ENCODE results near the gene CELF4. TPM values are rescaled to one million over a fixed set of nuclear protein-coding genes. Genes with fewer than 3 reads are reported as not detected.

CELF4 gene
- total RNA-seq, 2 donors from 2014 or later, result 0.85 to 1.8 TPM

- DNase-seq, result no peak
- intact Hi-C loops (cut with DNase I, micrococcal nuclease), result no loop called here
- ATAC-seq, result no peak
Measured at GRCh38 chr18:37577051-37577611, 11.5 kb upstream of the CELF4 start.

- intact Hi-C loops (cut with DNase I, micrococcal nuclease), result no loop called here
- DNase-seq, result no peak
- no peak for ATAC-seq
Measured at GRCh38 chr18:37575646-37576045, 10.0 kb upstream of the CELF4 start.

GRCh38 chr18:37574113-37574512, 8.5 kb upstream of the CELF4 start:
- ATAC-seq, result no peak
- DNase-seq, result no peak
- intact Hi-C loops (cut with DNase I, micrococcal nuclease), result no loop called here

DNA sequence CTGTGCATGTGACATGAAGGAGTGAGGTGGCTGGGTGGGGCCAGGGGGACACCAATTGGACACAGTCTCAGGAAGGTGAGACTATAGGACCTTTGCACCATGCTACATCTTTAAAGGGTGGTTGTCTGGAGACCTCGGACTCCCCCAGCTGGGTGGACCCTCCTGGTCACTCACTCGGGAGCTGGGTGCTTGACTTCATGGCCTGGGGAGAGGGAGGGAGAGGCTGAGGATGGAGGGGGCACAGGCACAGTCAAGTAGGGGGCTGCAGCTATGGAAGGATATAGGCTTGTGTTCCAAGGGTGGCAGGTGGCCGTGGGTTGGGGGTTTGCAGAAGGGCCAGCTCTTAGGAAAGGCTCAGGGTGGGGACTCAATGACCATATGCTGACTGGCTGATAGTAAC, 7.1 kb upstream of the CELF4 start:
- intact Hi-C loops (cut with DNase I, micrococcal nuclease), result no loop called here
- ATAC-seq, result no peak
- DNase-seq, result no peak

GRCh38 chr18:37571266-37571665, 5.7 kb upstream of the CELF4 start:
- DNase-seq, result no peak
- intact Hi-C loops (cut with DNase I, micrococcal nuclease), result no loop called here
- ATAC-seq, result no peak

DNA sequence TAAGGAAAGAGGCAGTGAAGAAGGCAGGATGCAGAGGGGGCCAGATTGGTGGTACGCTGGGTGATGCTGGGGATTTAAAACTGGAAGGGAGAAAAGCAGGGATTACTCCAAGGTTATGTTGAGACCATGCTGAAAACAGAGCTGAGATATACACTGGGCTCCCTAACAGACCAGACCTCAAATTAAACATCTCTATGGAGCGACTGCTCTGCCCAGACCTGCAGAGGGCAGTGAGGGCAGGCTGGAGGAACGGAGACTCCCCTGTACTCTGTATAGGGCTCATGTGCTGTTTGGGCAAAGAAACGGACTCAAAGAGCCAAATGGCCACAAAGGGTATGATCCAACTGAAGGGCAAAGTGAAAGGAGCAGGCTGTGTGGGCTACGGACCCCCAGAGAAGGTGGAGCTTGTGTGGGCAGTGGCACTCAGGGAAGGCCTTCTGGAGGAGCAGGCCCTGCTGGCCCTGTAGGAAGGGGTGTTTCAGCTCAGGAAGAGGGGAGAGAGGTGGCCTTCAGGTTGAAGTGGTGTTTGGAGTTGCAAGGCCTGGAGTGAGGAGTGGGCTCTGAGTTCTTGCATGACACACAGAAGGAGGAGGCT, 4.8 kb upstream of the CELF4 start:
- DNase-seq (no peak), ATAC-seq (no peak)
- intact Hi-C loops (cut with DNase I, micrococcal nuclease), result no loop called here

DNA sequence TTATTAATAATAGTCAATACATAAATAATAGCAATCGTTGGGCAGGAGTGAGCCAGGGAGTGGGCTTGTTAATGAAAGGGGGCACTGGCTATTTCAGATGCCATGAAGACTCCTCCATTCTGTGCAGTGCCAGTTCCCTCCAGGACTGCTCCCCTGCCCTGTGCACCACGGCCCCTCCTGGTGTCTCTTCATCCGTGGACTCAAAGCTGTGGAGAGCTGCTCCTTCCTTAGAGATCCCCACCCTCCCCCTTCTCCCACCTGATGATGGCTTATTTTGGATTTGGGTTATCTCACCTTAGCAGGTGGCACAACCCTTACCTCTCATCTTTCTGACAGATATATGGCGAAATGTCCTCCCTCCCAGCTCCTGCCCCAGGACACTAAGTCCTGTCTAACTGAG, 3.1 kb upstream of the CELF4 start:
- intact Hi-C loops (cut with DNase I, micrococcal nuclease), result no loop called here
- DNase-seq (no peak), ATAC-seq (no peak)

GRCh38 chr18:37567994-37568359, 2.4 kb upstream of the CELF4 start:
- ATAC-seq, result no peak
- DNase-seq, result no peak
- intact Hi-C loops (cut with DNase I, micrococcal nuclease), result no loop called here

- DNase-seq (no peak), ATAC-seq (no peak)
- intact Hi-C loops (cut with DNase I, micrococcal nuclease), result no loop called here
Measured at GRCh38 chr18:37567061-37567993, 1.7 kb upstream of the CELF4 start.

- DNase-seq, result no peak
- intact Hi-C loops (cut with DNase I, micrococcal nuclease), result no loop called here
- no peak for ATAC-seq
Measured at GRCh38 chr18:37566479-37567060, 972 bp upstream of the CELF4 start.

- peak in 1 of 2 donors; percentile 23 for DNase-seq
- intact Hi-C loops (cut with DNase I, micrococcal nuclease), result no loop called here
- ATAC-seq, result peak; percentile 61
Measured at GRCh38 chr18:37565977-37566478, 430 bp upstream of the CELF4 start.

DNA sequence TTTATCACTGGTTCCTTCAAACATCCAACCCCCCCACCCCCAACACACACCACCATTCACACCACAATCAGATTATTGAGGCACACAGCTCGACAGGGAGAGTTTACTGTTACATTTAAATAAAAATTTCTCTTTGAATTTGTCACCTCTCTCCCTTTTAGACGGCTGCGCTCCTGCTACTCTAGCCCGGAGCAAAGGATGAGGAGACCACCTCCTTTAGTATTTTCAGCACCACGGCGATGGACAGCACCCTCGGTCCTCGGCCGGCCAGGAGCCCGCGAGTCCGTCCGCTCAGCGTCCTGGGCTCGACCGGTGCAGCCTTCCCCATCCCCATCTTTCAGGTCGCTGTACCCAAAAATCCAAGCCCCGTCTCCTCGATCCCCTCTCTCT, 892 bp downstream of the CELF4 start:
- intact Hi-C loops (cut with DNase I, micrococcal nuclease), result no loop called here
- ATAC-seq (peak; percentile 30), DNase-seq (peak in 1 of 2 donors; percentile 40)

DNA sequence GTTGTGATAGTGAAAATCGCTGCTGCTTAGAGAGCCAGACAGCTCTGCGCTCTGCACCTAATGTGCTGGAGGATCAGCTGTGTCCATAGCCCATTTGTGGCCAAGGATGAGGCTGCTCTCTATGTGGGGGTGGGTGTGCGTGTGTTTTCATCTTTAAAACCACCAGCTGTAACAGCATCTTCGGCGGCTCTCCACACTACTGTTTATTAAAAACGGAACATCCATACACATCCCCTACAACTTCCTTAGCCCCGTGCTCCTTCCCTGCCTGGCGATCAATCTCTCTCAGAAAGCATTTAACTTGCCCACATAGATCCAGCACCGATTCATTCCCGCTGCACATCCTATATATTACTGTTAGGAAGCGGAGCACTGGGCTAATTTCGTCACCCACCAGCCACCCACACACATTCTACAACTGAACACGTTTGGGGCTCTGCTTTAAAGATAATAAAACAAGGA, 1.6 kb downstream of the CELF4 start:
- DNase-seq, result no peak
- no peak for ATAC-seq
- intact Hi-C loops (cut with DNase I, micrococcal nuclease), result no loop called here

- ATAC-seq, result no peak
- DNase-seq, result no peak
- intact Hi-C loops (cut with DNase I, micrococcal nuclease), result no loop called here
Measured at GRCh38 chr18:37561986-37562385, 3.6 kb downstream of the CELF4 start.

- DNase-seq (no peak), ATAC-seq (no peak)
- intact Hi-C loops (cut with DNase I, micrococcal nuclease), result no loop called here
Measured at GRCh38 chr18:37560003-37560402, 5.6 kb downstream of the CELF4 start.

GRCh38 chr18:37559194-37559593, 6.4 kb downstream of the CELF4 start:
- no peak for ATAC-seq
- DNase-seq, result no peak
- intact Hi-C loops (cut with DNase I, micrococcal nuclease), result no loop called here

GRCh38 chr18:37554399-37554787, 11.2 kb downstream of the CELF4 start:
- DNase-seq (no peak), ATAC-seq (no peak)
- intact Hi-C loops (cut with DNase I, micrococcal nuclease), result no loop called here

DNA sequence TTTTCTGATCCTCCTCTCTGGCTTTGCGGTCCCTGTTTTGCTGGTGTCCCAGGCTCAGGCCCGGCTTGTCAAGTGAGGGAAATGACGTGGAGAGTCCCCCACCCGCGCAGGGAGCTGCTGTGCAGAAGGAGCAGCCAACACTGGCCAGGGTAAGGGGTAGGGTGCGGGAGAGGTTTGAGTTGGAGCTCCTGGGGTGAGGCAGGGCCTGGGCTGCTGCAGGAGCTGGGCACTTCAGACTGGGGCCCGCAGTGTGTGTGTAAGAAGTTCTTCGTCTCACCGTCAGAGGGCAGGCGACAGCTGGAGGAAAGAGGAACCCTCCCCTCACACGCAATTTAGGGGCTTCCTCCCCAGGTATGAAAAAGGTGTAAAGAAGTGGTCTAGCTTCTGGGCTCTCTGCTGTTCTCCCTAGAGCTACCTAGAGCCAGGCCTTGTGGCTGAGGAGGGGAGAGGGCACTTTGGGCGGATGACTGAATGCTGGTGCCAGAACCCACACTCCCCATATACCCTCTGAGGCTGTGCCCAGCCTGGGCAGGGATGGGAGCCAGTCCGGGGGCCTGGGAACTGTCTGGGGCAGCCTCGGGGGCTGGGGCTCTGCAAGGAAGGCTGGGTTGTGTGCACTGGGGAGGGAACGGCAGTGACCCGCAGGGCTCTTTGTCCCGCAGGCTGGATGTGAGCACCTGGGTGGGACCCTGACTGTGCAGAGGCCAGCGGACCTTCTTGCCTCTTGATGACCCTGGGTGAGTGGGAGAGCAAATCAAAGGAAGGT, 11.8 kb downstream of the CELF4 start:
- intact Hi-C loops (cut with DNase I, micrococcal nuclease), result no loop called here
- ATAC-seq (no peak), DNase-seq (no peak)

GRCh38 chr18:37552286-37552685, 13.3 kb downstream of the CELF4 start:
- intact Hi-C loops (cut with DNase I, micrococcal nuclease), result no loop called here
- DNase-seq, result no peak
- ATAC-seq, result no peak

All from left colon (tissue), 2 donors.